Vagina (tissue), 2 donors: ENCODE results near the gene PPP2R2C.

Experiments used
- CTCF ChIP-seq, 3 experiments: fragments of 450-650 bp in 2 of 3; fragments of 200-600 bp in 1 of 3; sonication (generic) in 1 of 3; IDR thresholded peaks; one replicate each; pipeline ENCODE4 v1.5.1; 2017 to 2019; ENCODE audit warnings: antibody characterized with exemption in 3 of 3, mild to moderate bottlenecking in 2 of 3, moderate library complexity in 2 of 3
- POLR2A ChIP-seq, 2 donors: fragments of 450-650 bp; IDR thresholded peaks; one replicate each; pipeline ENCODE4 v1.6.1; 2017; ENCODE audit warnings: antibody characterized with exemption in 2 of 2, mild to moderate bottlenecking in 2 of 2, moderate library complexity in 2 of 2

GRCh38 chr4:6458528-6458927 is 13.9 kb downstream of the PPP2R2C start:
- no peak for TF ChIP-seq CTCF (IDR thresholded peaks at IDR 0.05)
- TF ChIP-seq POLR2A (IDR thresholded peaks at IDR 0.05), result no peak
